Glomerular visceral epithelial cell (primary cell): ENCODE results near the gene FURIN.
"Not testable (repeated sequence)": the region's sequence is repeated elsewhere in the genome, so short reads cannot be mapped to it uniquely, and the experiment has no call there.

Experiments
- DNase-seq: peaks from one replicate; pipeline ENCODE4 v3.0.0-alpha.2; 2016; ENCODE audit errors: extremely low spot score

FURIN gene

GRCh38 chr15:90915808-90916440 lies 47.5 kb downstream of the FURIN start:
- no peak for DNase-seq

GRCh38 chr15:90916461-90916860 lies 48.1 kb downstream of the FURIN start:
- no peak for DNase-seq

DNA sequence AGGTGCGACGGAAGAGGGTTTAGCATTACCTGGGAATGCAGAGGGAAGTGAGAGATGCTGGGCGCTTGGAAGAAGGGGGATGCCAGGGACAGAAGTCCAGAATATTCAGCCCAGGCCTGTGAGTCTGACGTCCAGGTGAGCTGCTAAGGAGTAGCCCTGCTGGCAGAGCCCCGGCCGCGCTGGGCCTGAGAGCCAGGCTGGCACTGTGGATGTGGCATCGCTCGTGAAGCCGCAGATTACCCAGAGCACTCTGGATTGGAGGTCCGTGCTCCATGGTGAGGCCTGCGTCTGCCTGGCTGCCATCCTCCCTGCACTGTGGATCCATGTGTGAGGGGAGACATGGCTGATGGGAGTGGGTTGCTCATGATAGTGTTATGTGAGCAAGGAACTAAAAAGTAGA lies 49.2 kb downstream of the FURIN start:
- no peak for DNase-seq

DNA sequence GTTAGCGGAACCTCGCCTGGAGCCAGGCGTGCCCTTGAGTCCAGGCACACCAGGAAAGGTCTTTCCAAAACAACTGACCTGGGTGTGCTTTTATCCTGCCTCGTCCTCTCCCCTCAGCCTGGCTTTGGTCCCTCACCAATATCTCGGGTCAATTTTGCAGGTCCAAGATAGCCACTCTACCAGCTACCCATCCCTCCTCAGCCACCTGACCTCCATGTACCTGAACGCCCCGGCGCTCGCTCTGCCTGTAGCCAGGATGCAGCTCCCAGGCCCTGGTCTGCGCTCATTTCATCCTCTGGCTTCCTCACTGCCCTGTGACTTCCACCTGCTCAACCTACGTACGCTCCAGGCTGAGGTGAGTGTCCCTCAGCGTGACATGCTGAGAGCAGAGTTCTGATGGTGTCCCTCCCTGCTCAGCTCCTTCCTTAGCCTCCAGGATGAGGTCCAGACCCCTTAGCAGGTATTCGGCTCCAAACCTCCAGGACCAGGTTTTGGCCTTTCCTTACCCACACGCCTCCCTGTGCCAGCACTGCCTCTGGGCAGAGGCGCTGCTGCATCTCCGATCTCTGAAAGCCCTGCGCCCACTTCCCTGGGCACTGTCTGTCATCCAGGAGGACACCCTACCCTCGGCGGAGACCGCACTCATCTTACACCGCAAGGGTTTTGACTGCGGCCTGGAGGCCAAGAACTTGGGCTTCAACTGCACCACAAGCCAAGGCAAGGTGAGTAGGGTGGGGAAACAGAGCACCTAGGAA lies 49.8 kb downstream of the FURIN start:
- DNase-seq, result no peak

DNA sequence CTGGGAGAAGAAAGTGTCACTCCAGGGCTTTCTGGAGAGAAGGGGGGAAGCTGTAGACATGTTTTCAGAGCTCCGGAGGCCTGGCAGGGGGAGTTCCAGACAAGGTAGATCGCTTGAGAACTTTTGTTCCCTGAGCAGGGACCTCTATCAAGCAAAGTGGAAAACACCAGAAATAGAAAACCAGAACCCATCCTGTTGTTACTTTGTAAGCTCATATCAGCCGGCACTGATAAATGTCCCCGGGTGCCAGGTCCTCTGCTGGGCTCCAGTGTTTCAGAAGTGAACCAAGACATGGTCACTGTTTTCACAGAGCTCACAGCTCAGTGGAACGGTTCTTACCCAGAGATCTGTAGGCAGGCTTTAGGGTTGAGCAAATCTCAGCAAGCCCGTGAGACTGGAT lies 50.4 kb downstream of the FURIN start:
- DNase-seq, result no peak

DNA sequence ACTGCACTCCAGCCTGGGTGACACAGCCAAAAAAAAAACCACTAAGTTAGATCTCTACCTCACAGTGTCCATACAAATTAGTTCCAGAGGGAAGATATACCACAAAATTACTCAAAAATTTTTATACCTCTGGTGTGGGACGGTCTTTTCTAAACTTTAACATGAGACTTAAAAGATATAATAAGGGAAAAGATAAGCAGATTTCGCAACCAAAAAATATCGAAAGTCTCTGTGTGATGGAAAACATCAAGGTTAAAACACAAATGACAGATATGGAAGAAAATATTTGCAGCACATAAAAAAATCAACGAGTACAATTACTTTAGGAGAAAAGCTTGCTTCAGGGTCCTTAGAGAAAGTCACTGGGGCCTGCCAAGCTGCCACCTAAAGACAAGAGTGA lies 53.5 kb downstream of the FURIN start:
- no peak for DNase-seq

- DNase-seq, result not testable (repeated sequence)
Measured at GRCh38 chr15:90922712-90923322, 54.4 kb downstream of the FURIN start.

- DNase-seq, result no peak
Measured at GRCh38 chr15:90924375-90924774, 56.0 kb downstream of the FURIN start.

GRCh38 chr15:90926766-90927165 lies 58.4 kb downstream of the FURIN start:
- not testable (repeated sequence) for DNase-seq

GRCh38 chr15:90928106-90928505 lies 59.7 kb downstream of the FURIN start:
- not testable (repeated sequence) for DNase-seq

GRCh38 chr15:90929246-90930019 lies 61.0 kb downstream of the FURIN start:
- no peak for DNase-seq

GRCh38 chr15:90930861-90931574 lies 62.6 kb downstream of the FURIN start:
- no peak for DNase-seq

- DNase-seq, result no peak
Measured at GRCh38 chr15:90931575-90931827, 63.1 kb downstream of the FURIN start.

DNA sequence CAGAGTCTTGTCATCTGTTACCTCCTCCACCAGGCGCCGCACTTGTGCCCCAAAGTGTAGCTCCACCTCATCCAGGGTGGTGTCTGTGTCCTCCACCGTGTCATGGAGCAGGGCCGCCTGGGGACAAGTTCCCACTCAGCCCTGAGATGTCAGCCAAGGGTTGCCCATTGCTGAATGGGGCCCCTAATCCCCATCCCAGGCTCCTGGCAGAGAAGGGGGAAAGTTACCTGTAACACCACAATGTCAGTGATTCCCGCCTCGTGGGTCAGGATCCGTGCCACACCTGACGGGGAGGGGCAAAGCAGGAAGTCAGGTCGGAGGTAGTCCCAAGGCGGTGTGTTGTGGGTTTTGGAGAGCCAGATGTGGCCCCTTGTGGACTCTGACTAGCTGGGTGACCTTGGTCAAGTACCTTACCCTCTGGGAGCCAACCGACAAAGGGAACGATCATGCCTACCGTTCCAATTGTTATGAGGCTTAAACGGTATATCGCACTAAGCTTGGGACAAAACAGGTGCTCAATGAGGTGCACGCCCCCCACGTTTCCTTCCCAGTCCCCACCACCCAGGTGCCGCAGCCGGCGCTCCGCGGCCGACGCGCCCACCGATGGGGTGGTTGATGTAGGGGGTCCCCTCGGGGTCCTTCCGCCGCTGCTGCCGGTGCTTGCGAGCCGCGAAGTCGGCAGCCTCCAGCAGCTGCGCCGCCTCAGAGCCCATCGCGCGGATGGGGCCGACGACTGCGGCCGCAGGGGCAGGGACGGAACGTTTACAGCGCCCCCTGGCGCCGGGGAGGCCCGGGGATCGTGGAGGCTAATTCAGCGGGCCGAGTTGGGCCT lies 63.7 kb downstream of the FURIN start, which contains the start of gene HDDC3:
Gene HDDC3 (minus strand): TSS at position 722 of the 832 bp plus-strand sequence. CDS start 9 bp downstream, at position 713.
- peak; percentile 86 for DNase-seq

DNA sequence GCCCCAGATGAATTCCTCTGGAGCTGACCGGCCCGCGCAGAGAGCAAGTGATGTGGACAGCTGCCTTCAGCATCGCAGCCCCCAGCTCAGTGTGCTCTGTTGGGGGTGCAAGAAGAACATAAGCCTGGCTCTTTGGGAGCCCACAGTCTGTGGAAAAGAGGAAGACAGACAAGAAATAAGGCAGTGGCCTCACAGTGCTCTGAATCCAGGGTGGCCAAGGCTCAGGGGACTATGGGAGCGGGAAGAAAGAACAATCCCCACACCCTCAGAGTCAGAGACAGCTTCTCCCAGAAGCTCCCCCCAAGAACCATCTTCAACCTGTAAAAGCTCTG lies 64.2 kb downstream of the FURIN start:
- no peak for DNase-seq
